GM19238 (cell line): ENCODE results near the gene ANXA7.
"Not testable (repeated sequence)": the region's sequence is repeated elsewhere in the genome, so short reads cannot be mapped to it uniquely, and the experiment has no call there.

Experiments
- DNase-seq: peaks from one replicate; pipeline ENCODE4 v3.0.0; 2011; ENCODE audit warnings: low spot score; ENCODE audit not compliant: insufficient read length

Gene ANXA7

DNA sequence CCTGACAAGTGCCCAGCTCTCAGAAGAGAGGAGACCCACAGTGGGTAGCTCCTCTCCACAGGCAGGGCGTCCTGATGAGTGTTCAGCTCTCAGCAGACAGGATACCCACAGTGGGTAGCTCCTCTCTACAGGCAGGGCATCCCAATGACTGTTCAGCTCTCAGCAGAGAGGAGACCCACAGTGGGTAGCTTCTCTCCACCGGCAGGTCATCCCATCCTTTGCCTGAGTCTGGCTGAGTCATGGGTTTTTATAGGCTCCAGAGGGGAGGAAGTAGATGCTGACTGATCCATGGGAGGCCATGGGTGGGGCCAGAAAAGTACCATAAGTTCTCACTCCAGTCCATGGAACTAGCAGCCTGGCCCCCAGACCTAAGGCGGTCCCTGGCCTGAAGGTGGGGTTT is 73.7 kb downstream of the ANXA7 start:
- no peak for DNase-seq

DNA sequence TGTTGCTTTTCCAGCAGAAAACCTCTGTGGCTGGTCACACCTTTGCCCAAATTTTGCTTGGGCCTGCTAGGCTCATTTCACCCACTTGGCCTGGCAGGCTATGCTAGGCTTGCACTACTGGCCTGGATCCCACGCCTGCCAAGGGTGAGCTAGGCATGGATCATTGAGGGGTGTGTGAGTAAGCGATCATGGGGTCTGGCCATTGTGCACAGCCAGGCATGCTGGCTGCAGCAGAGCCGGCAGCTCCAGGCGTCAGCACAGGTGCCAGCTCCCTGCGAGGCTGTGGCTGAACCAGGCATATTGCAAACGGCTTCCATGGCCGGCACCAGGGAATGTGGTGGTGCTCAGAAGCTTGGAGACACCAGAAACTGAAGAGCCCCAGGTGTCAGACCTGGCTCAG is 74.4 kb downstream of the ANXA7 start:
- no peak for DNase-seq

DNA sequence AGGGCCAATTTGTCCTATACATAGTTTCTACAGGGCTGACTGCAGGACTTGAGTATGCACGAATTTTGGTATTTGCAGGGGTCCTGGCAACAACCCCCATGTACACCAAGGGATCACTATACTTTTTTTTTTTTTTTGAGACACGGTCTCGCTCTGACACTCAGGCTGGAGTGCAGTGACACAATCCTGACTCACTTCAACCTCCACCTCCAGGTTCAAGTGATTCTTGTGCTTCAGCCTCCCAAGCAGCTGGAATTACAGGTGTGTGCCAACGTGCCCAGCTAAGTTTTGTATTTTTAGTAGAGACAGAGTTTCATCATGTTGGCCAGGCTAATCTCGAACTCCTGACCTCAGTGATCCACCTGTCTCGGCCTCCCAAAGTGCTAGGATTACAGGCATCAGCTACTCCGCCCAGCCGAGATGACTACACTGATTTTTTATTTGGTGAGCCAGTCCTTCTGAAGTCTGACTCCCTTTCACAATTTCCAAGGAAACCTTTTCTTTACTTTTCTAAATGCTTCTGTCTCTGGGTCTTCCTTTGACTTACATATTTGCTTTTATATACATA is 75.0 kb downstream of the ANXA7 start:
- no peak for DNase-seq

DNA sequence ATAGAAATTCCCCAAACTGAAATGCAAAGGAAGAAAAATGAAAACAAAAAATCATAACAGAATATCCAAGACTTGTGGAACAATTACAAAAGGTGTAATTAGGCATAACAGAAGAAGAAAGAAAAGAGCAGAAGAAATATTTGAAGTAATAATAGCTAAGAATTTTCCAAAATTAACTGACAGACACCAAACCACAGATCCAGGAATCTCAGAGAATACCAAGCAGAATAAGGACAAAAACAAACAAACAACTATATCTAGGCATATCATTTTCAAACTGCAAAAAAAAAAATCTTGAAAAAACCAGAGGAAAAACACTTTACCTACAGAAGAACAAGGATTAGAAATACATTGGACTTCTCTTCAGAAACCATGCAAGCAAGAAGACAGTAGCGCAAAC is 80.7 kb downstream of the ANXA7 start:
- DNase-seq: no peak

DNA sequence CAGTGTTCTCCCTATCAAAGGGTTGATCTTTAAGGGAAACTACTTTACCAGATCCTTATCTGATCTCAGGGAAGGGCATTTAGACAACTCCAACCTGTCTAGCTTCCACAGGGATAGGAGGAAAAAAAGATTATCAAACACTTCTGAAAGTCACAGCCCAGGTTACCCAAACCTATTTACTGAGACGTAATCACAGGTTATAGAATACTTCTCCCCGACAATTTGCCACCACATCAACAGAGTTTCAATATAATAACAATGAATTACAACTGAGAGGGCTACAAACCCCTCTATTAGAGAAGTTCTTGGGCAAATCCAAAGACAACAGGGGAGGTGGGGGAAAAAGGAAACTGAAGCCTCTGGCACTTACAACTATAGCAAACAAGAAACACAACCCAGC is 81.5 kb downstream of the ANXA7 start:
- DNase-seq: no peak

DNA sequence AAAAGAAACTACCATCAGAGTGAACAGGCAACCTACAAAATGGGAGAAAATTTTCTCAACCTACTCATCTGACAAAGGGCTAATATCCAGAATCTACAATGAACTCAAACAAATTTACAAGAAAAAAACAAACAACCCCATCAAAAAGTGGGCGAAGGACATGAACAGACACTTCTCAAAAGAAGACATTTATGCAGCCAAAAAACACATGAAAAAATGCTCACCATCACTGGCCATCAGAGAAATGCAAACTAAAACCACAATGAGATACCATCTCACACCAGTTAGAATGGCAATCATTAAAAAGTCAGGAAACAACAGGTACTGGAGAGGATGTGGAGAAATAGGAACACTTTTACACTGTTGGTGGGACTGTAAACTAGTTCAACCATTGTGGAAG is 85.3 kb downstream of the ANXA7 start:
- DNase-seq: not testable (repeated sequence)

DNA sequence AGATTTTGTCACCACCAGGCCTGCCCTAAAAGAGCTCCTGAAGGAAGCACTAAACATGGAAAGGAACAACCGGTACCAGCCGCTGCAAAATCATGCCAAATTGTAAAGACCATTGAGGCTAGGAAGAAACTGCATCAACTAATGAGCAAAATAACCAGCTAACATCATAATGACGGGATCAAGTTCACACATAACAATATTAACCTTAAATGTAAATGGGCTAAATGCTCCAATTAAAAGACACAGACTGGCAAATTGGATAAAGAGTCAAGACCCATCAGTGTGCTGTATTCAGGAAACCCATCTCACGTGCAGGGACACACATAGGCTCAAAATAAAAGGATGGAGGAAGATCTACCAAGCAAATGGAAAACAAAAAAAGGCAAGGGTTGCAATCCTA is 88.6 kb downstream of the ANXA7 start:
- not testable (repeated sequence) for DNase-seq
